Endothelial cell (in vitro differentiated cells): ENCODE data around the gene ACVRL1. TPM values are rescaled to one million over a fixed set of nuclear protein-coding genes. Genes with fewer than 3 reads are reported as not detected.

Experiments
- DNase-seq: peaks from one replicate; pipeline ENCODE4 v3.0.0; 2021; ENCODE audit warnings: low spot score
- H3K27ac Mint-ChIP-seq: one replicate; pipeline ENCODE4 v1.8.0; 2021; ENCODE audit warnings: mixed read lengths, inconsistent platforms; ENCODE audit not compliant: unreplicated experiment
- H3K27me3 Mint-ChIP-seq: one replicate; pipeline ENCODE4 v1.8.0; 2021; ENCODE audit warnings: mild to moderate bottlenecking, moderate library complexity, mixed read lengths, inconsistent platforms; ENCODE audit not compliant: unreplicated experiment
- H3K36me3 Mint-ChIP-seq: one replicate; pipeline ENCODE4 v1.8.0; 2021; ENCODE audit warnings: mild to moderate bottlenecking, low read depth, mixed read lengths, inconsistent platforms; ENCODE audit not compliant: unreplicated experiment
- H3K4me1 Mint-ChIP-seq: one replicate; pipeline ENCODE4 v1.8.0; 2021; ENCODE audit warnings: mild to moderate bottlenecking, mixed read lengths, inconsistent platforms; ENCODE audit not compliant: unreplicated experiment
- H3K4me3 Mint-ChIP-seq: one replicate; pipeline ENCODE4 v1.8.0; 2021; ENCODE audit warnings: mild to moderate bottlenecking, mixed read lengths, inconsistent platforms; ENCODE audit not compliant: unreplicated experiment
- H3K9me3 Mint-ChIP-seq: one replicate; pipeline ENCODE4 v1.8.0; 2021; ENCODE audit warnings: mixed read lengths, inconsistent platforms; ENCODE audit not compliant: unreplicated experiment
- total RNA-seq: library from RNA; stranded (reverse); fragmentation: NEBNext Ultra II Directional; extraction: Animal tissue kit (Norgen Biotek cat#: 25700); gene quantifications from one replicate; pipeline ENCODE4 v1.2.1, GENCODE V29; 2021; ENCODE audit not compliant: unreplicated experiment
- TF ChIP-seq, protein P1 (sequence below): fragments of 200-600 bp; sonication (generic); IDR thresholded peaks from one replicate; pipeline ENCODE4 v1.5.0; 2021; ENCODE audit warnings: antibody characterized with exemption; ENCODE audit not compliant: unreplicated experiment

Gene ACVRL1
- total RNA-seq, 1 donor from 2014 or later = 395 TPM

DNA sequence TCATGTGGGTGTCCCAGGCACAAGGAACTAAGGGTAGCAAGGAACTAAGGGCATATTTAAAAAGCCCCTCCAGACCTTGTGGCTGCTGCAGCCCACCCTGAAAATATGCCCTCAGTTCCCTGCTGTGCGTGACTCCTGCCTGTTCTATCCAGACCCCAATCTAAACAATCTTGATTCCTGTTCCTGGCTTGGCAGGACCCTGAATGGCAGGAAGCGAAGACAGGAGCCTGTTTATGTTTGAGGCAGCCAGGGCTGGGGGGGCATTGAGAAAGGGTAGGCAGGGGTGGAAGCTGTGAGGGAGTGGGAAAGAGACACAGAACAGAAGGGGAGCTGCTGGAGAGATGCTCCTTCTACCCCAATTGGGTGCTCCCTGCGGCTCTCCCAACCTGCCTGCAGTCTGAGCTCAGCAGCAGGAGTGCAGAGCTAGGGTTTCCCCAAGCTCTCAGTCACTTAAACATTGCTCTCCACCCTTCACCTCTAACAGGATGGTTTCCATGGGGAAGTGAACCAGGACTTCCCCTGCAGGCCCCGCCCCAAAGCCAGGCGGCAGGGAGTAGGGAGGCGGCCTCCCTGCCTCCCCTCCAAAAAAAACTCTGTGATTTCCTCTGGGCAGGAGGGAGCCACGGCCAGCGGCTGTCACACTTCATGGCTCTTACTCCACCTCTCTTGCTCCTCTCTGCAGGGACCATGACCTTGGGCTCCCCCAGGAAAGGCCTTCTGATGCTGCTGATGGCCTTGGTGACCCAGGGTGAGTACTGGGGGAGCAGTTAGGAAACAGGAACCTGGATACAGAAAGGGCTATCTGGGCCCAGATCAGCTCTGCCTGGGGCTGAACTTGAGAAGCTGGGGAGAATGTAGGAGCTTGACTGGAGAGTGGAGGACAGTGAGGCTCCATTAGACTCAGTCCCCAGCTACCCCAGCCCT lies 4.7 kb downstream of the ACVRL1 start:
- Mint-ChIP-seq H3K4me3 (peak overlapping the region; percentile 89), H3K36me3 (peaks cover 23% of the 10 kb centered on the region), H3K27me3 (peaks cover 22% of the 10 kb centered on the region), H3K9me3 (no peaks in the 10 kb centered on the region), H3K27ac (peak overlapping the region; percentile 98), H3K4me1 (peaks cover 68% of the 10 kb centered on the region)
- DNase-seq = peak; percentile 69
- TF ChIP-seq, protein P1, sequence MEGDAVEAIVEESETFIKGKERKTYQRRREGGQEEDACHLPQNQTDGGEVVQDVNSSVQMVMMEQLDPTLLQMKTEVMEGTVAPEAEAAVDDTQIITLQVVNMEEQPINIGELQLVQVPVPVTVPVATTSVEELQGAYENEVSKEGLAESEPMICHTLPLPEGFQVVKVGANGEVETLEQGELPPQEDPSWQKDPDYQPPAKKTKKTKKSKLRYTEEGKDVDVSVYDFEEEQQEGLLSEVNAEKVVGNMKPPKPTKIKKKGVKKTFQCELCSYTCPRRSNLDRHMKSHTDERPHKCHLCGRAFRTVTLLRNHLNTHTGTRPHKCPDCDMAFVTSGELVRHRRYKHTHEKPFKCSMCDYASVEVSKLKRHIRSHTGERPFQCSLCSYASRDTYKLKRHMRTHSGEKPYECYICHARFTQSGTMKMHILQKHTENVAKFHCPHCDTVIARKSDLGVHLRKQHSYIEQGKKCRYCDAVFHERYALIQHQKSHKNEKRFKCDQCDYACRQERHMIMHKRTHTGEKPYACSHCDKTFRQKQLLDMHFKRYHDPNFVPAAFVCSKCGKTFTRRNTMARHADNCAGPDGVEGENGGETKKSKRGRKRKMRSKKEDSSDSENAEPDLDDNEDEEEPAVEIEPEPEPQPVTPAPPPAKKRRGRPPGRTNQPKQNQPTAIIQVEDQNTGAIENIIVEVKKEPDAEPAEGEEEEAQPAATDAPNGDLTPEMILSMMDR = no peak

DNA sequence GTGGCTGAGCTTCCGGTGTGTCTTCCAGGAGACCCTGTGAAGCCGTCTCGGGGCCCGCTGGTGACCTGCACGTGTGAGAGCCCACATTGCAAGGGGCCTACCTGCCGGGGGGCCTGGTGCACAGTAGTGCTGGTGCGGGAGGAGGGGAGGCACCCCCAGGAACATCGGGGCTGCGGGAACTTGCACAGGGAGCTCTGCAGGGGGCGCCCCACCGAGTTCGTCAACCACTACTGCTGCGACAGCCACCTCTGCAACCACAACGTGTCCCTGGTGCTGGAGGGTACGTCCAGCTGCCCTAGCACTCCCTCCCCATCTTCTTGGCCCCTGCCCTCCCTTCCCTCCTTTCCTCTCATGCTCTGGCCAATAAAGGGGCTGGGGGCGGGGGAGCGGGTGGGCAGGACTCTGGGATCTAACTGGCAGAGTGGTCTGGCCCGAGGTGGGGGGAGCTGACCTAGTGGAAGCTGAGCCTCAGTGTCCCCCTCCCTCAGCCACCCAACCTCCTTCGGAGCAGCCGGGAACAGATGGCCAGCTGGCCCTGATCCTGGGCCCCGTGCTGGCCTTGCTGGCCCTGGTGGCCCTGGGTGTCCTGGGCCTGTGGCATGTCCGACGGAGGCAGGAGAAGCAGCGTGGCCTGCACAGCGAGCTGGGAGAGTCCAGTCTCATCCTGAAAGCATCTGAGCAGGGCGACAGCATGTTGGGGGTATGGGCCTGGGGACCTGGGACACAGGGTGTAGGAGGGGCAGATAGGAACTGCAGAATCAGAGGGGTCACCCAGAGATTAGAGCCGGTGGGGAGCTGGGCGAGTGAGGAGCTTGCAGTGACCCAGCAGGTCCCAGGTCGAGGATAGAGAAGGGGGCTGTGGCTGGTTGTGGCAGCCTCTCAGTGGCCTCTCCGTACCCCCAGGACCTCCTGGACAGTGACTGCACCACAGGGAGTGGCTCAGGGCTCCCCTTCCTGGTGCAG lies 6.0 kb downstream of the ACVRL1 start:
- TF ChIP-seq, protein P1 = no peak
- H3K4me3 Mint-ChIP-seq = peak overlapping the region; percentile 89

DNA sequence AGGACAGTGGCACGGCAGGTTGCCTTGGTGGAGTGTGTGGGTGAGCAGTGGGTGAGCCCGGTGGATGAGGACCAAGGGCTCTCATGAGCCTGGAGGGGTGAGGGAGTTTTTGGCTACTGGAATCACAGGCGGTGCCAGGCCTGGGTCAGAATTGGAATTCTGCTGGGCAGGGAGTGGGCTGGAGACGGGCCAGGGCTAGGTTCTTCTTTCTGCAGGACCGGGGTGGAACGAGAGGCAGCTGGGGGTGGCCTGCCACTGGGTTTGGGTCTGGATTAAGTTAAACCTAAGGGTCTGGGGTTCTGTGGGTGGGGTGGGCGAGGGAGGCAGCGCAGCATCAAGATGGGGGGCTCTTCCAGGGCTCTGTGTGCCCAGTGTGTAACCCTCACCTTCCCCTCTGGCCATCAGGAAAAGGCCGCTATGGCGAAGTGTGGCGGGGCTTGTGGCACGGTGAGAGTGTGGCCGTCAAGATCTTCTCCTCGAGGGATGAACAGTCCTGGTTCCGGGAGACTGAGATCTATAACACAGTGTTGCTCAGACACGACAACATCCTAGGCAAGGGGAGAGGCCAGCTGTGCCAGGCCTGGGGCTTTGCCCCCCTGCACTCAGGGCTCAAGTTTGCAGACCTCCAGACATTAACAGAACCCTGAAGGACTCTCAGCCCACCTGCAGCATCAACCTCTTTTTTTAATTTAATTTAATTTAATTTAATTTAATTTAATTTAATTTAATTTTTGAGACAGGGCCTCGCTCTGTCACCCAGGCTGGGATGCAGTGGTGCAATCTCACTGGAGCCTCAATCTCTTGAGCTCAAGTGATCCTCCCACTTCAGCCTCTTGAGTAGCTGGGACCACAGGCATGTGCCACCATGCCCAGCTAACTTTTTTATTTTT lies 7.0 kb downstream of the ACVRL1 start:
- H3K9me3 Mint-ChIP-seq = no peaks in the 10 kb centered on the region
- H3K36me3 Mint-ChIP-seq = peaks cover 39% of the 10 kb centered on the region
- H3K27me3 Mint-ChIP-seq = peaks cover 20% of the 10 kb centered on the region
- TF ChIP-seq, protein P1 = no peak
- DNase-seq = no peak
- H3K4me3 Mint-ChIP-seq = peak overlapping the region; percentile 51
- peaks cover 64% of the 10 kb centered on the region for H3K4me1 Mint-ChIP-seq
- peak overlapping the region; percentile 67 for H3K27ac Mint-ChIP-seq

More for the DNA sequence above, 6.0 kb downstream of the ACVRL1 start:
- peaks cover 22% of the 10 kb centered on the region for H3K27me3 Mint-ChIP-seq
- H3K4me1 Mint-ChIP-seq = peaks cover 73% of the 10 kb centered on the region
- H3K27ac Mint-ChIP-seq = peak overlapping the region; percentile 98
- no peak for DNase-seq
- H3K36me3 Mint-ChIP-seq = peaks cover 34% of the 10 kb centered on the region
- H3K9me3 Mint-ChIP-seq = no peaks in the 10 kb centered on the region

DNA sequence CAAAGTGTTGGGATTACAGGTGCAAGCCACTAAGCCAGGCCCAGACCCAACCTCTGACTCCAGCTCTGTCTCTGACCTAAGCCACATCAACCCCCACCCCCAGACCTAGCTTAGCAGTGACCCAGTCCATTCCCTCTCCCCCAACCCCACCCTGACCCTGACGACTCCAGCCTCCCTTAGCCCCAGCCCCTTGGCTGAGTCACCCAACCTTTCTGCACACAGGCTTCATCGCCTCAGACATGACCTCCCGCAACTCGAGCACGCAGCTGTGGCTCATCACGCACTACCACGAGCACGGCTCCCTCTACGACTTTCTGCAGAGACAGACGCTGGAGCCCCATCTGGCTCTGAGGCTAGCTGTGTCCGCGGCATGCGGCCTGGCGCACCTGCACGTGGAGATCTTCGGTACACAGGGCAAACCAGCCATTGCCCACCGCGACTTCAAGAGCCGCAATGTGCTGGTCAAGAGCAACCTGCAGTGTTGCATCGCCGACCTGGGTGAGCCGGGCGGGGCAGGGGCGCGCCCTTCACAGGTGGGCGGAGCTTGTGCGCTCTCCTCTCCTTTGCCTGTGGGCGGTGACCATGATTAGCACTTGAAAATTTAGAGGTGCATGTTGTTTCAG lies 7.8 kb downstream of the ACVRL1 start:
- H3K4me3 Mint-ChIP-seq = peak overlapping the region; percentile 51
- H3K4me1 Mint-ChIP-seq = peaks cover 58% of the 10 kb centered on the region
- H3K27ac Mint-ChIP-seq = no peak overlapping the region
- no peaks in the 10 kb centered on the region for H3K9me3 Mint-ChIP-seq
- TF ChIP-seq, protein P1 = no peak
- peaks cover 48% of the 10 kb centered on the region for H3K36me3 Mint-ChIP-seq
- peaks cover 24% of the 10 kb centered on the region for H3K27me3 Mint-ChIP-seq
- DNase-seq = no peak
